ENCODE measurements around the gene CDKN2B-AS1.
A peak's percentile ranks its signal among the peaks of the same experiment; 100 is the strongest.

DNA sequence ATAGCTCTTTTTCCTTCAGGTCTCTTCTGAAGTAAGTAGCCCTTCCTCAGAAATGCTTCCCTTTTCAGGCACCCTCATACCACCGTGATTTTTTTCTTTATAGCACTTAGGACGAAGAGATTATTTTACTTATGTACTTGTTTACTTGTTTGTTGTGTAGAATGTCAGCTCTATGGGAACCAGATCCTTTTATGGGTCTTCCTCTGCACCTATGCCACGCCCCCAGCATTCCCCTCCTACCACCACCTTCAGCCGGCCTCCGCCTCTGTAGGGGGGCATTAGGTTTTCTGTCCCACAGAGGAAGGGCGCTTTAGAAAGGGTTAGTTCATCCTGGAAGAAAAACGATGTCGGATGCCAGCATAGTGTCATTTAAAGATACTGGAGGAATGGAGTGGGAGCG lies 1.8 kb downstream of the CDKN2B-AS1 start:
- TF ChIP-seq POLR2AphosphoS5 (IDR thresholded peaks at IDR 0.05; ENCODE audit: low read depth) (no peak), EZH2phosphoT487 (IDR thresholded peaks at IDR 0.05; ENCODE audit: unreplicated experiment) (no peak), NANOG (IDR thresholded peaks at IDR 0.05; ENCODE audit: borderline replicate concordance) (no peak), EZH2 (IDR thresholded peaks at IDR 0.05; ENCODE audit: low read depth, unreplicated experiment) (peak; percentile 68), JUNB (IDR thresholded peaks at IDR 0.05; ENCODE audit: unreplicated experiment) (no peak), STAT1 (IDR thresholded peaks at IDR 0.05; ENCODE audit: unreplicated experiment) (no peak), CREB1 (CRISPR knock-in tag; IDR thresholded peaks at IDR 0.05; ENCODE audit: low read depth) (no peak), ZNF114 (CRISPR knock-in tag; IDR thresholded peaks at IDR 0.05) (no peak), ZNF331 (CRISPR knock-in tag; IDR thresholded peaks at IDR 0.05; ENCODE audit: low read depth) (no peak)
- TF ChIP-seq, protein P1, sequence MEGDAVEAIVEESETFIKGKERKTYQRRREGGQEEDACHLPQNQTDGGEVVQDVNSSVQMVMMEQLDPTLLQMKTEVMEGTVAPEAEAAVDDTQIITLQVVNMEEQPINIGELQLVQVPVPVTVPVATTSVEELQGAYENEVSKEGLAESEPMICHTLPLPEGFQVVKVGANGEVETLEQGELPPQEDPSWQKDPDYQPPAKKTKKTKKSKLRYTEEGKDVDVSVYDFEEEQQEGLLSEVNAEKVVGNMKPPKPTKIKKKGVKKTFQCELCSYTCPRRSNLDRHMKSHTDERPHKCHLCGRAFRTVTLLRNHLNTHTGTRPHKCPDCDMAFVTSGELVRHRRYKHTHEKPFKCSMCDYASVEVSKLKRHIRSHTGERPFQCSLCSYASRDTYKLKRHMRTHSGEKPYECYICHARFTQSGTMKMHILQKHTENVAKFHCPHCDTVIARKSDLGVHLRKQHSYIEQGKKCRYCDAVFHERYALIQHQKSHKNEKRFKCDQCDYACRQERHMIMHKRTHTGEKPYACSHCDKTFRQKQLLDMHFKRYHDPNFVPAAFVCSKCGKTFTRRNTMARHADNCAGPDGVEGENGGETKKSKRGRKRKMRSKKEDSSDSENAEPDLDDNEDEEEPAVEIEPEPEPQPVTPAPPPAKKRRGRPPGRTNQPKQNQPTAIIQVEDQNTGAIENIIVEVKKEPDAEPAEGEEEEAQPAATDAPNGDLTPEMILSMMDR (conservative IDR thresholded peaks at IDR 0.05; ENCODE audit: low read depth in 2 of 2) = no peak
- TF ChIP-seq, protein P2, sequence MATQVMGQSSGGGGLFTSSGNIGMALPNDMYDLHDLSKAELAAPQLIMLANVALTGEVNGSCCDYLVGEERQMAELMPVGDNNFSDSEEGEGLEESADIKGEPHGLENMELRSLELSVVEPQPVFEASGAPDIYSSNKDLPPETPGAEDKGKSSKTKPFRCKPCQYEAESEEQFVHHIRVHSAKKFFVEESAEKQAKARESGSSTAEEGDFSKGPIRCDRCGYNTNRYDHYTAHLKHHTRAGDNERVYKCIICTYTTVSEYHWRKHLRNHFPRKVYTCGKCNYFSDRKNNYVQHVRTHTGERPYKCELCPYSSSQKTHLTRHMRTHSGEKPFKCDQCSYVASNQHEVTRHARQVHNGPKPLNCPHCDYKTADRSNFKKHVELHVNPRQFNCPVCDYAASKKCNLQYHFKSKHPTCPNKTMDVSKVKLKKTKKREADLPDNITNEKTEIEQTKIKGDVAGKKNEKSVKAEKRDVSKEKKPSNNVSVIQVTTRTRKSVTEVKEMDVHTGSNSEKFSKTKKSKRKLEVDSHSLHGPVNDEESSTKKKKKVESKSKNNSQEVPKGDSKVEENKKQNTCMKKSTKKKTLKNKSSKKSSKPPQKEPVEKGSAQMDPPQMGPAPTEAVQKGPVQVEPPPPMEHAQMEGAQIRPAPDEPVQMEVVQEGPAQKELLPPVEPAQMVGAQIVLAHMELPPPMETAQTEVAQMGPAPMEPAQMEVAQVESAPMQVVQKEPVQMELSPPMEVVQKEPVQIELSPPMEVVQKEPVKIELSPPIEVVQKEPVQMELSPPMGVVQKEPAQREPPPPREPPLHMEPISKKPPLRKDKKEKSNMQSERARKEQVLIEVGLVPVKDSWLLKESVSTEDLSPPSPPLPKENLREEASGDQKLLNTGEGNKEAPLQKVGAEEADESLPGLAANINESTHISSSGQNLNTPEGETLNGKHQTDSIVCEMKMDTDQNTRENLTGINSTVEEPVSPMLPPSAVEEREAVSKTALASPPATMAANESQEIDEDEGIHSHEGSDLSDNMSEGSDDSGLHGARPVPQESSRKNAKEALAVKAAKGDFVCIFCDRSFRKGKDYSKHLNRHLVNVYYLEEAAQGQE (IDR thresholded peaks at IDR 0.05; ENCODE audit: unreplicated experiment) = no peak
- TF ChIP-seq, protein P3, sequence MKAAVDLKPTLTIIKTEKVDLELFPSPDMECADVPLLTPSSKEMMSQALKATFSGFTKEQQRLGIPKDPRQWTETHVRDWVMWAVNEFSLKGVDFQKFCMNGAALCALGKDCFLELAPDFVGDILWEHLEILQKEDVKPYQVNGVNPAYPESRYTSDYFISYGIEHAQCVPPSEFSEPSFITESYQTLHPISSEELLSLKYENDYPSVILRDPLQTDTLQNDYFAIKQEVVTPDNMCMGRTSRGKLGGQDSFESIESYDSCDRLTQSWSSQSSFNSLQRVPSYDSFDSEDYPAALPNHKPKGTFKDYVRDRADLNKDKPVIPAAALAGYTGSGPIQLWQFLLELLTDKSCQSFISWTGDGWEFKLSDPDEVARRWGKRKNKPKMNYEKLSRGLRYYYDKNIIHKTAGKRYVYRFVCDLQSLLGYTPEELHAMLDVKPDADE (IDR thresholded peaks at IDR 0.05) = no peak
- TF ChIP-seq, protein P4, sequence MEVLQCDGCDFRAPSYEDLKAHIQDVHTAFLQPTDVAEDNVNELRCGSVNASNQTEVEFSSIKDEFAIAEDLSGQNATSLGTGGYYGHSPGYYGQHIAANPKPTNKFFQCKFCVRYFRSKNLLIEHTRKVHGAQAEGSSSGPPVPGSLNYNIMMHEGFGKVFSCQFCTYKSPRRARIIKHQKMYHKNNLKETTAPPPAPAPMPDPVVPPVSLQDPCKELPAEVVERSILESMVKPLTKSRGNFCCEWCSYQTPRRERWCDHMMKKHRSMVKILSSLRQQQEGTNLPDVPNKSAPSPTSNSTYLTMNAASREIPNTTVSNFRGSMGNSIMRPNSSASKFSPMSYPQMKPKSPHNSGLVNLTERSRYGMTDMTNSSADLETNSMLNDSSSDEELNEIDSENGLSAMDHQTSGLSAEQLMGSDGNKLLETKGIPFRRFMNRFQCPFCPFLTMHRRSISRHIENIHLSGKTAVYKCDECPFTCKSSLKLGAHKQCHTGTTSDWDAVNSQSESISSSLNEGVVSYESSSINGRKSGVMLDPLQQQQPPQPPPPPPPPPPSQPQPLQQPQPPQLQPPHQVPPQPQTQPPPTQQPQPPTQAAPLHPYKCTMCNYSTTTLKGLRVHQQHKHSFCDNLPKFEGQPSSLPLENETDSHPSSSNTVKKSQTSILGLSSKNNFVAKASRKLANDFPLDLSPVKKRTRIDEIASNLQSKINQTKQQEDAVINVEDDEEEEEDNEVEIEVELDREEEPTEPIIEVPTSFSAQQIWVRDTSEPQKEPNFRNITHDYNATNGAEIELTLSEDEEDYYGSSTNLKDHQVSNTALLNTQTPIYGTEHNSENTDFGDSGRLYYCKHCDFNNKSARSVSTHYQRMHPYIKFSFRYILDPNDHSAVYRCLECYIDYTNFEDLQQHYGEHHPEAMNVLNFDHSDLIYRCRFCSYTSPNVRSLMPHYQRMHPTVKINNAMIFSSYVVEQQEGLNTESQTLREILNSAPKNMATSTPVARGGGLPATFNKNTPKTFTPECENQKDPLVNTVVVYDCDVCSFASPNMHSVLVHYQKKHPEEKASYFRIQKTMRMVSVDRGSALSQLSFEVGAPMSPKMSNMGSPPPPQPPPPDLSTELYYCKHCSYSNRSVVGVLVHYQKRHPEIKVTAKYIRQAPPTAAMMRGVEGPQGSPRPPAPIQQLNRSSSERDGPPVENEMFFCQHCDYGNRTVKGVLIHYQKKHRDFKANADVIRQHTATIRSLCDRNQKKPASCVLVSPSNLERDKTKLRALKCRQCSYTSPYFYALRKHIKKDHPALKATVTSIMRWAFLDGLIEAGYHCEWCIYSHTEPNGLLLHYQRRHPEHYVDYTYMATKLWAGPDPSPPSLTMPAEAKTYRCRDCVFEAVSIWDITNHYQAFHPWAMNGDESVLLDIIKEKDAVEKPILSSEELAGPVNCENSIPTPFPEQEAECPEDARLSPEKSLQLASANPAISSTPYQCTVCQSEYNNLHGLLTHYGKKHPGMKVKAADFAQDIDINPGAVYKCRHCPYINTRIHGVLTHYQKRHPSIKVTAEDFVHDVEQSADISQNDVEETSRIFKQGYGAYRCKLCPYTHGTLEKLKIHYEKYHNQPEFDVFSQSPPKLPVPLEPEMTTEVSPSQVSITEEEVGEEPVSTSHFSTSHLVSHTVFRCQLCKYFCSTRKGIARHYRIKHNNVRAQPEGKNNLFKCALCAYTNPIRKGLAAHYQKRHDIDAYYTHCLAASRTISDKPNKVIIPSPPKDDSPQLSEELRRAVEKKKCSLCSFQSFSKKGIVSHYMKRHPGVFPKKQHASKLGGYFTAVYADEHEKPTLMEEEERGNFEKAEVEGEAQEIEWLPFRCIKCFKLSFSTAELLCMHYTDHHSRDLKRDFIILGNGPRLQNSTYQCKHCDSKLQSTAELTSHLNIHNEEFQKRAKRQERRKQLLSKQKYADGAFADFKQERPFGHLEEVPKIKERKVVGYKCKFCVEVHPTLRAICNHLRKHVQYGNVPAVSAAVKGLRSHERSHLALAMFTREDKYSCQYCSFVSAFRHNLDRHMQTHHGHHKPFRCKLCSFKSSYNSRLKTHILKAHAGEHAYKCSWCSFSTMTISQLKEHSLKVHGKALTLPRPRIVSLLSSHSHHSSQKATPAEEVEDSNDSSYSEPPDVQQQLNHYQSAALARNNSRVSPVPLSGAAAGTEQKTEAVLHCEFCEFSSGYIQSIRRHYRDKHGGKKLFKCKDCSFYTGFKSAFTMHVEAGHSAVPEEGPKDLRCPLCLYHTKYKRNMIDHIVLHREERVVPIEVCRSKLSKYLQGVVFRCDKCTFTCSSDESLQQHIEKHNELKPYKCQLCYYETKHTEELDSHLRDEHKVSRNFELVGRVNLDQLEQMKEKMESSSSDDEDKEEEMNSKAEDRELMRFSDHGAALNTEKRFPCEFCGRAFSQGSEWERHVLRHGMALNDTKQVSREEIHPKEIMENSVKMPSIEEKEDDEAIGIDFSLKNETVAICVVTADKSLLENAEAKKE (CRISPR knock-in tag; IDR thresholded peaks at IDR 0.05) = no peak

Data from GM23338 (cell line).